Measurements from ENCODE around the gene TMEM135.

Gene TMEM135

GRCh38 chr11:87353771-87354345 is 316.1 kb downstream of the TMEM135 start:
- no peak for DNase-seq (ENCODE audit: low spot score)

- DNase-seq (ENCODE audit: low spot score): no peak
These were observed 317.9 kb downstream of the TMEM135 start for GRCh38 chr11:87355596-87355995.

- no peak for DNase-seq (ENCODE audit: low spot score)
These were observed 318.7 kb downstream of the TMEM135 start for GRCh38 chr11:87356428-87356827.

- DNase-seq (ENCODE audit: low spot score): no peak
These were observed 320.7 kb downstream of the TMEM135 start for GRCh38 chr11:87358461-87358860.

GRCh38 chr11:87359401-87359800 is 321.7 kb downstream of the TMEM135 start:
- DNase-seq (ENCODE audit: low spot score): no peak

- no peak for DNase-seq (ENCODE audit: low spot score)
These were observed 324.2 kb downstream of the TMEM135 start for GRCh38 chr11:87361891-87362290.

GRCh38 chr11:87366346-87366745 is 328.6 kb downstream of the TMEM135 start:
- no peak for DNase-seq (ENCODE audit: low spot score)

- DNase-seq (ENCODE audit: low spot score): peak; percentile 10
These were observed 329.1 kb downstream of the TMEM135 start for GRCh38 chr11:87366763-87367405.

GRCh38 chr11:87368151-87368550 is 330.4 kb downstream of the TMEM135 start:
- no peak for DNase-seq (ENCODE audit: low spot score)

GRCh38 chr11:87368858-87369480 is 331.2 kb downstream of the TMEM135 start:
- DNase-seq (ENCODE audit: low spot score): peak; percentile 61

- DNase-seq (ENCODE audit: low spot score): no peak
These were observed 332.2 kb downstream of the TMEM135 start for GRCh38 chr11:87369888-87370287.

- DNase-seq (ENCODE audit: low spot score): no peak
These were observed 334.3 kb downstream of the TMEM135 start for GRCh38 chr11:87372065-87372464.

All from kidney tubule cell (primary cell).